GM12875 (cell line): ENCODE results near the gene NSUN4.

Experiments used
- H3K4me3 ChIP-seq: one replicate; pipeline ENCODE4 v1.5.1; 2011; ENCODE audit warnings: low read depth, low read length, control low read depth
- CTCF ChIP-seq: IDR thresholded peaks from 2 replicates; pipeline ENCODE4 v1.5.1; 2011; ENCODE audit warnings: low read depth, mild to moderate bottlenecking, control low read depth, inconsistent platforms, low read length, moderate library complexity, borderline replicate concordance; ENCODE audit not compliant: insufficient read depth

Gene NSUN4

GRCh38 chr1:46406881-46407608, 66.4 kb downstream of the NSUN4 start:
- no peak overlapping the region for H3K4me3 ChIP-seq
- no peak for TF ChIP-seq CTCF

GRCh38 chr1:46407636-46408035, 67.0 kb downstream of the NSUN4 start:
- no peak for TF ChIP-seq CTCF
- H3K4me3 ChIP-seq: no peak overlapping the region

- TF ChIP-seq CTCF: no peak
Measured at GRCh38 chr1:46408356-46409062, 67.9 kb downstream of the NSUN4 start.

GRCh38 chr1:46409063-46409372, 68.4 kb downstream of the NSUN4 start:
- no peak overlapping the region for H3K4me3 ChIP-seq
- TF ChIP-seq CTCF: no peak

More at GRCh38 chr1:46408356-46409062, 67.9 kb downstream of the NSUN4 start:
- H3K4me3 ChIP-seq: no peak overlapping the region

- no peak overlapping the region for H3K4me3 ChIP-seq
Measured at GRCh38 chr1:46410156-46411009, 69.8 kb downstream of the NSUN4 start.

GRCh38 chr1:46411010-46411405, 70.4 kb downstream of the NSUN4 start:
- H3K4me3 ChIP-seq: no peak overlapping the region
- TF ChIP-seq CTCF: no peak

More at GRCh38 chr1:46410156-46411009, 69.8 kb downstream of the NSUN4 start:
- TF ChIP-seq CTCF: no peak
